Measurements from ENCODE around the gene ERMAP.
"Not testable (repeated sequence)": the region's sequence is repeated elsewhere in the genome, so short reads cannot be mapped to it uniquely, and the experiment has no call there.

Gene ERMAP

GRCh38 chr1:42869254-42869653 is 52.3 kb downstream of the ERMAP start:
- not testable (repeated sequence) for DNase-seq (ENCODE audit: low read depth in 2 of 3, low spot score in 1 of 3)

GRCh38 chr1:42869751-42870150 is 52.8 kb downstream of the ERMAP start:
- not testable (repeated sequence) for DNase-seq (ENCODE audit: low read depth in 2 of 3, low spot score in 1 of 3)

- not testable (repeated sequence) for DNase-seq (ENCODE audit: low read depth in 2 of 3, low spot score in 1 of 3)
Measured at GRCh38 chr1:42873108-42873507, 56.2 kb downstream of the ERMAP start.

GRCh38 chr1:42873670-42874069 is 56.7 kb downstream of the ERMAP start:
- no peak for DNase-seq (ENCODE audit: low read depth in 2 of 3, low spot score in 1 of 3)

GRCh38 chr1:42876009-42876408 is 59.1 kb downstream of the ERMAP start:
- no peak for DNase-seq (ENCODE audit: low read depth in 2 of 3, low spot score in 1 of 3)

GRCh38 chr1:42877380-42877779 is 60.5 kb downstream of the ERMAP start:
- no peak for DNase-seq (ENCODE audit: low read depth in 2 of 3, low spot score in 1 of 3)

- no peak for DNase-seq (ENCODE audit: low read depth in 2 of 3, low spot score in 1 of 3)
Measured at GRCh38 chr1:42880384-42880783, 63.5 kb downstream of the ERMAP start.

- DNase-seq (ENCODE audit: low read depth in 2 of 3, low spot score in 1 of 3): no peak
Measured at GRCh38 chr1:42886046-42886739, 69.3 kb downstream of the ERMAP start.

- no peak for DNase-seq (ENCODE audit: low read depth in 2 of 3, low spot score in 1 of 3)
Measured at GRCh38 chr1:42886800-42887199, 69.9 kb downstream of the ERMAP start.

GRCh38 chr1:42887366-42887765 is 70.4 kb downstream of the ERMAP start:
- DNase-seq (ENCODE audit: low read depth in 2 of 3, low spot score in 1 of 3): no peak

- DNase-seq (ENCODE audit: low read depth in 2 of 3, low spot score in 1 of 3): no peak
Measured at GRCh38 chr1:42888013-42888633, 71.2 kb downstream of the ERMAP start.

GRCh38 chr1:42889264-42889663 is 72.3 kb downstream of the ERMAP start:
- DNase-seq (ENCODE audit: low read depth in 2 of 3, low spot score in 1 of 3): no peak

GRCh38 chr1:42891465-42892138 is 74.7 kb downstream of the ERMAP start:
- no peak for DNase-seq (ENCODE audit: low read depth in 2 of 3, low spot score in 1 of 3)
